GM10248 (cell line): ENCODE results near the gene WDR5.
"Not testable (repeated sequence)": the region's sequence is repeated elsewhere in the genome, so short reads cannot be mapped to it uniquely, and the experiment has no call there.

ENCODE experiments used
- CTCF ChIA-PET: fragments of 300-600 bp; sonication (Branson Sonifier 250); formaldehyde crosslinking; extraction: SDS; loops from one replicate; lab custom pipeline; 2021; ENCODE audit warnings: antibody characterized with exemption; lab: Yijun Ruan, JAX
- POLR2A ChIA-PET: fragments of 350-650 bp; sonication (Branson Sonifier 250); formaldehyde crosslinking; extraction: SDS; loops from one replicate; lab custom pipeline; 2020; ENCODE audit warnings: antibody characterized with exemption; lab: Yijun Ruan, JAX
- DNase-seq: peaks from one replicate; pipeline ENCODE4 v3.0.0; 2012; ENCODE audit errors: extremely low spot score
- CTCF ChIP-seq: IDR thresholded peaks from 2 replicates; pipeline ENCODE4 v1.5.1; 2012; ENCODE audit warnings: mild to moderate bottlenecking, low read depth; ENCODE audit errors: extremely low read depth, missing control alignments, control extremely low read depth

Gene WDR5

GRCh38 chr9:134135343-134136117, at the start of gene WDR5:
WDR5 (plus strand) TSS chr9:134136082; CDS start chr9:134139878, 3,796 bp downstream.
- peak; percentile 16 for TF ChIP-seq CTCF
- POLR2A ChIA-PET = no interaction called here
- CTCF ChIA-PET = interaction anchor here (0.7 to 1.5 kb wide), 4 partner anchors 14 to 142 kb away, joined by 3 to 6 read pairs (median 3); no protein-coding TSS in a partner anchor
- peak; percentile 100 for DNase-seq

GRCh38 chr9:134088063-134088725, 47.7 kb upstream of the WDR5 start:
- no peak for DNase-seq
- POLR2A ChIA-PET = no interaction called here
- CTCF ChIA-PET = interaction anchor here (0.8 to 4.1 kb wide), 2 partner anchors 10 to 18 kb away, joined by 3 to 21 read pairs; no protein-coding TSS in a partner anchor
- TF ChIP-seq CTCF = no peak

GRCh38 chr9:134089972-134090371, 45.9 kb upstream of the WDR5 start:
- ChIA-PET POLR2A (no interaction called here), CTCF (interaction anchor here (1.0 to 4.1 kb wide), 2 partner anchors 9 to 10 kb away, joined by 3 to 21 read pairs; no protein-coding TSS in a partner anchor)
- TF ChIP-seq CTCF = no peak
- DNase-seq = no peak

- TF ChIP-seq CTCF = peak; percentile 64
- peak; percentile 75 for DNase-seq
- ChIA-PET CTCF (interaction anchor here (0.8 to 2.3 kb wide), 15 partner anchors 10 to 565 kb away, joined by 3 to 21 read pairs (median 4); partner anchors contain the start of gene WDR5), POLR2A (no interaction called here)
These were observed 36.6 kb upstream of the WDR5 start for GRCh38 chr9:134099123-134099761.

- ChIA-PET POLR2A (no interaction called here), CTCF (interaction anchor here (1.2 to 1.4 kb wide), 2 partner anchors 10 to 36 kb away, joined by 3 to 5 read pairs; partner anchors contain the start of gene WDR5)
- TF ChIP-seq CTCF = no peak
- no peak for DNase-seq
These were observed 35.8 kb upstream of the WDR5 start for GRCh38 chr9:134100040-134100439.

- DNase-seq, POLR2A ChIA-PET: not testable (repeated sequence)
- CTCF ChIA-PET = interaction anchor here (1.0 kb wide), 1 partner anchor 10 kb away, joined by 3 read pairs; no protein-coding TSS in a partner anchor
These were observed 34.7 kb upstream of the WDR5 start for GRCh38 chr9:134101133-134101532.
